HCT116 (cell line): Measurements from ENCODE around the gene PROS1.

Experiments
- CEBPB ChIP-seq: IDR thresholded peaks from 2 replicates; pipeline ENCODE4 v1.6.1; 2012; ENCODE audit warnings: low read depth
- CTCF ChIP-seq, 3 experiments: fragments of 200-600 bp in 1 of 3; sonication (generic) in 1 of 3; IDR thresholded peaks in 2 of 3; conservative IDR thresholded peaks in 1 of 3; 2 replicates each; pipeline ENCODE4 v1.5.1; 2012 to 2017; ENCODE audit warnings: low read depth in 2 of 3, low read length in 2 of 3, antibody characterized with exemption in 1 of 3, borderline replicate concordance in 1 of 3, control low read depth in 1 of 3, mild to moderate bottlenecking in 1 of 3, mixed read lengths in 1 of 3, mixed run types in 1 of 3, moderate library complexity in 1 of 3; ENCODE audit not compliant: insufficient read depth in 1 of 3
- EZH2 ChIP-seq: fragments of 200-600 bp; sonication (generic); IDR thresholded peaks from 2 replicates; pipeline ENCODE4 v1.6.1; 2017; ENCODE audit warnings: antibody characterized with exemption, mixed run types
- EZH2phosphoT487 ChIP-seq: fragments of 200-600 bp; IDR thresholded peaks from 2 replicates; pipeline ENCODE4 v1.6.1; 2018; ENCODE audit warnings: antibody characterized with exemption, borderline replicate concordance
- POLR2A ChIP-seq: IDR thresholded peaks from 2 replicates; pipeline ENCODE4 v1.7.0; 2011; ENCODE audit warnings: borderline replicate concordance; ENCODE audit not compliant: insufficient read depth, insufficient read length; ENCODE audit errors: extremely low read depth
- POLR2AphosphoS5 ChIP-seq: IDR thresholded peaks from 2 replicates; pipeline ENCODE4 v1.6.1; 2011; ENCODE audit warnings: mild to moderate bottlenecking, low read depth, low read length, moderate library complexity
- RAD21 ChIP-seq: IDR thresholded peaks from 2 replicates; pipeline ENCODE4 v1.6.1; 2012; ENCODE audit warnings: low read depth, mild to moderate bottlenecking
- SIN3A ChIP-seq: IDR thresholded peaks from 2 replicates; pipeline ENCODE4 v1.6.1; 2012; ENCODE audit warnings: low read depth
- ZFX ChIP-seq: fragments of 450-650 bp; IDR thresholded peaks from 2 replicates; pipeline ENCODE4 v1.6.1; 2017

DNA sequence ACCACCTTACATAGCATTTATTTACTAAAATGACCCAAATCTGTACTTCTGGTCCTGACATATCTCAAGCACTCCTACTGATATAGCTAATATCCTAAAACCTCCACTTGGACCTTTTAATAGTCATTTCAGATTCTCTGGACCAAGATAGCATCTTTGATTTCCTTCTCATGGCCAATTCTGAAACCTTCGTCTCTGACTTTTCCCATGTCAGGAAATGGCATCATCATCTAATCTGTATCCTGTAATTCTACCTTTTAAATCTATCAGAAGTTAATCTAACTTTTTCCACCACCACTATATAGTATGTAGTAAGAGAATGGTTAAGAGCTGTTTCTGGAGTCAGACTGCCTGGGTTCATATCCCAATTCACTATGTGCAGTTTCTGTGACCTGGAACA is 38.5 kb upstream of the PROS1 start:
- TF ChIP-seq POLR2A (no peak), CTCF (IDR thresholded peaks at IDR 0.05 in 2 of 3, conservative IDR thresholded peaks at IDR 0.05 in 1 of 3; ENCODE audit: borderline replicate concordance in 1 of 3, insufficient read depth in 1 of 3, low read depth in 2 of 3, low read length in 2 of 3) (no peak), POLR2AphosphoS5 (no peak), EZH2phosphoT487 (no peak), RAD21 (no peak), CEBPB (no peak), SIN3A (no peak), EZH2 (no peak), ZFX (no peak)
